Measurements from ENCODE around the gene TMC1. TPM values are rescaled to one million over a fixed set of nuclear protein-coding genes. Genes with fewer than 3 reads are reported as not detected.

Gene TMC1
- total and polyA plus RNA-seq, 4 experiments from 2014 or later, result not detected

DNA sequence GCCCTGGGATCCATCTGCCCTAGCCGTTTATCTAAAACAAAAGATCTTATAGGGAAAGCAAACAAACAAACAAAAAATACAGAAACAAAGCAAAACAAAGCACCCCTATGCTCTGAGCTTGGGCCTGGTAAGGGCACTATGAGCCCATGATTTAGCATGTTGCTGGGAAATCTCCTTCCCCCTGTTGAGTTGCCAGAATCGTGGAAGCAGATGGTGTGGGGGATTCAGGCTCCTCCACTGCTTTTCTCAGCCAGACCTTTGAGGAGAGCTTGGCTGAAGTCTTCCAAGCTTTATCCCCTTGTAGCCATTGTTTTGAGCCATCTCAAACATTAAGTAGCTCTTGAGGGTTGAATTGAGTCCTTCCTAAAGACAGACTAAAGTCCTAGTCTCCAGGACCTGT lies 29.9 kb downstream of the TMC1 start:
- no peaks in the 10 kb centered on the region for H3K9me3 ChIP-seq (ENCODE audit: control insufficient read depth in 1 of 2, low read length in 2 of 2)
- H3K4me3 ChIP-seq (ENCODE audit: low read length in 2 of 2), result no peak overlapping the region
- H3K27ac ChIP-seq (ENCODE audit: low read depth, low read length), result no peak overlapping the region
- Mint-ChIP-seq H3K9me3 (no peaks in the 10 kb centered on the region), H3K4me3 (no peak overlapping the region), H3K27me3 (no peaks in the 10 kb centered on the region), H3K27ac (no peak overlapping the region), H3K36me3 (no peaks in the 10 kb centered on the region), H3K4me1 (peaks cover 0 to 2% (median 0%) of the 10 kb centered on the region in 4 donors)
- no peaks in the 10 kb centered on the region for H3K36me3 ChIP-seq (ENCODE audit: insufficient read depth, low read length)
- no peak for DNase-seq
- intact Hi-C loops (cut with micrococcal nuclease), result no loop called here
- ChIA-PET POLR2A (ENCODE audit: partially characterized antibody) (no interaction called here), CTCF (ENCODE audit: partially characterized antibody) (no interaction called here)
- no peaks in the 10 kb centered on the region for H3K4me1 ChIP-seq (ENCODE audit: insufficient read depth, low read length)
- no peaks in the 10 kb centered on the region for H3K27me3 ChIP-seq (ENCODE audit: insufficient read depth, low read length)

DNA sequence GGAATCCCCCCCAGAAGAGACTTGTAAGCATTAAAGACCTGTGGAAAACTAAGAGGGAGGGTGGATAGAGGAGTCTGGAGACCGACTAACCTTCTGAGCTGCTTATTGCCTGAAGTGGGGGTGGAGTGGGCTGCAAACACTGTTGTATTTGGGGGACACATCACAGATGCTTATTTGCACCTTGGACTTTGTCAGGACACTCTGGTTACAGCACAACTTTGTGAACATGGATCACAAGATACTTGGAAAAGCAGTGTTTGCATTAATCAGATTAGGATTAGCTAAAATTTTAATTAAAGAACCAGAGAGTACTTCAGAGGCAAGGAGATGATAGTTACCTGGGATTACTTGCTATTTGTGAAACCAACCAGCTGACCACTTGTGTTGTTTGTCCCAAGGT lies 30.9 kb downstream of the TMC1 start:
- CTCF ChIA-PET (ENCODE audit: partially characterized antibody), result no interaction called here
- intact Hi-C loops (cut with micrococcal nuclease), result no loop called here
- POLR2A ChIA-PET (ENCODE audit: partially characterized antibody), result no interaction called here

DNA sequence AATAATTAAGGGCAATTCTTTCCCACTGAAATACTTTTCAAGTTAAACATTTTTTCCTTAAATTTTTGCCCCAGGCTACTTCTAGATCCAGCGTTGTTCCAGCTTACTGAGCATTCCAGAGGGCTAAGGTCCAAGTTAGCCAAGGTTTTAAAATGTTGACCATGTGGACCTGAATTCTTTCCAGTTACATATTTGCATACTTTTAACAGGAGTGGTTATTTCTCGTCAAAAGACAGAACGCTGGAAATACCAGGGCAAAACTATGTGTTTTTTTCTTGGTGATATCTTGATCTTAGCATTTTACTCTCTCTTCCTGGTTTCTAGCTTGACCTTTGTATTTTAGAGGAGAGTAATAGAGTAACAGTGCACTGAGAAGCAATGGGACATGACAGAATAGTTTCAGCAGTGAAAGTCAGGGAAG lies 32.8 kb downstream of the TMC1 start:
- no peak overlapping the region for H3K4me3 ChIP-seq (ENCODE audit: low read length in 2 of 2)
- Mint-ChIP-seq H3K27ac (no peak overlapping the region), H3K27me3 (no peaks in the 10 kb centered on the region), H3K4me1 (peaks cover 2 to 10% (median 6%) of the 10 kb centered on the region in 4 donors), H3K36me3 (no peaks in the 10 kb centered on the region), H3K9me3 (no peaks in the 10 kb centered on the region), H3K4me3 (no peak overlapping the region)
- POLR2A ChIA-PET (ENCODE audit: partially characterized antibody), result interaction anchor here (1.4 to 1.9 kb wide), 2 partner anchors 27 to 189 kb away, joined by 5 to 6 read pairs; partner anchors contain the start of gene ZFAND5
- no peaks in the 10 kb centered on the region for H3K36me3 ChIP-seq (ENCODE audit: insufficient read depth, low read length)
- CTCF ChIA-PET (ENCODE audit: partially characterized antibody), result interaction anchor here (1.1 kb wide), 1 partner anchor 273 kb away, joined by 3 read pairs; no protein-coding TSS in a partner anchor
- H3K9me3 ChIP-seq (ENCODE audit: control insufficient read depth in 1 of 2, low read length in 2 of 2), result no peaks in the 10 kb centered on the region
- H3K27ac ChIP-seq (ENCODE audit: low read depth, low read length), result no peak overlapping the region
- no peaks in the 10 kb centered on the region for H3K27me3 ChIP-seq (ENCODE audit: insufficient read depth, low read length)
- H3K4me1 ChIP-seq (ENCODE audit: insufficient read depth, low read length), result no peaks in the 10 kb centered on the region
- intact Hi-C loops (cut with micrococcal nuclease), result no loop called here
- DNase-seq, result no peak

More for the DNA sequence above, 30.9 kb downstream of the TMC1 start:
- H3K9me3 Mint-ChIP-seq, result no peaks in the 10 kb centered on the region
- peaks cover 0 to 2% (median under 1%) of the 10 kb centered on the region in 4 donors for H3K4me1 Mint-ChIP-seq
- no peak overlapping the region for H3K4me3 ChIP-seq (ENCODE audit: low read length in 2 of 2)
- H3K4me3 Mint-ChIP-seq, result no peak overlapping the region
- H3K36me3 ChIP-seq (ENCODE audit: insufficient read depth, low read length), result no peaks in the 10 kb centered on the region
- H3K9me3 ChIP-seq (ENCODE audit: control insufficient read depth in 1 of 2, low read length in 2 of 2), result no peaks in the 10 kb centered on the region
- no peak overlapping the region for H3K27ac Mint-ChIP-seq
- no peaks in the 10 kb centered on the region for H3K27me3 Mint-ChIP-seq
- H3K27ac ChIP-seq (ENCODE audit: low read depth, low read length), result no peak overlapping the region
- no peaks in the 10 kb centered on the region for H3K36me3 Mint-ChIP-seq
- H3K4me1 ChIP-seq (ENCODE audit: insufficient read depth, low read length), result no peaks in the 10 kb centered on the region
- no peak for DNase-seq
- H3K27me3 ChIP-seq (ENCODE audit: insufficient read depth, low read length), result no peaks in the 10 kb centered on the region

DNA sequence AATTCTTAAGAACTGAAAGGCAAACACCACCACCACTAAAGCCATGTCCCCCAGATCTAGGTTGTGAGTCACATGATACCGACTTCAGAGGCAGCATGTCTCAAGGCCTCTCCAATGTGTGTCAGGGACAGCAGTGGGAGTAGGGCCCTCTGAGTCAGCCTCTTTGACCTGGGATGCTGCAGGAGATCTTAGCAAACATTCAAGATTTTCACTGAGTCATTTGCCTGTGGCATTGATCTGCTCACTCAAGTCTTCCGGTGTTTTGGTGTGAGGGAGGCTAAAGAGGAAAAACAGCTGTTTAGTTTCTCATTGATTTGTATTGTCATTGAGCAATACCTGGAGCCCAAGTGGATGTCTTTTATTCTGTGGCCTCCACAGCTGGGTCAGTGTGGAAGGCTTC lies 36.1 kb downstream of the TMC1 start:
- H3K27me3 Mint-ChIP-seq, result no peaks in the 10 kb centered on the region
- peak overlapping the region in 2 of 7 donors; percentile 22 to 47 for H3K27ac Mint-ChIP-seq
- peaks cover 2 to 10% (median 5%) of the 10 kb centered on the region in 4 donors for H3K4me1 Mint-ChIP-seq
- no peaks in the 10 kb centered on the region for H3K9me3 ChIP-seq (ENCODE audit: control insufficient read depth in 1 of 2, low read length in 2 of 2)
- H3K4me1 ChIP-seq (ENCODE audit: insufficient read depth, low read length), result no peaks in the 10 kb centered on the region
- H3K9me3 Mint-ChIP-seq, result no peaks in the 10 kb centered on the region
- CTCF ChIA-PET (ENCODE audit: partially characterized antibody), result no interaction called here
- no peak overlapping the region for H3K27ac ChIP-seq (ENCODE audit: low read depth, low read length)
- no peaks in the 10 kb centered on the region for H3K36me3 Mint-ChIP-seq
- POLR2A ChIA-PET (ENCODE audit: partially characterized antibody), result no interaction called here
- no peak overlapping the region for H3K4me3 Mint-ChIP-seq
- DNase-seq, result no peak
- H3K27me3 ChIP-seq (ENCODE audit: insufficient read depth, low read length), result no peaks in the 10 kb centered on the region
- H3K4me3 ChIP-seq (ENCODE audit: low read length in 2 of 2), result no peak overlapping the region
- H3K36me3 ChIP-seq (ENCODE audit: insufficient read depth, low read length), result no peaks in the 10 kb centered on the region
- intact Hi-C loops (cut with micrococcal nuclease), result no loop called here

DNA sequence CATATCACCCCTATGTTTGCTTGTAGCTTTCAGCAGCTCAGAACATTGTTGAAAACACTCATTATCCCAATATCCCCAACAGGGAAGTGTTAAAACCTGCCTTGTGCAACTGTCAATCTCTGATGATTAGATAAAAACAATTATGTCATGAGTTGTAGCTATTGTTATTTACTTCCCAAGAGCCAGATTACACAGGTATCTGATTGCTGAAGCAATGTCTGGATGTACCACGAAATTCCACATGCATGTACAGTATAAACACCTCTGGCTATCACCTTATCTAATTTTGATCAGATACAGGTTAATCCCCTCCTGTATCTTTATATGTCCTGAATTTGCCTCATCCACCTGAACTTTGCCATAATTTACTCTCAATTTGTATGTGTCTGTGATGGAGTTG lies 38.7 kb downstream of the TMC1 start:
- no peaks in the 10 kb centered on the region for H3K36me3 Mint-ChIP-seq
- peaks cover 0 to 3% (median 0%) of the 10 kb centered on the region in 8 donors for H3K9me3 Mint-ChIP-seq
- H3K9me3 ChIP-seq (ENCODE audit: control insufficient read depth in 1 of 2, low read length in 2 of 2), result no peaks in the 10 kb centered on the region
- no peak overlapping the region for H3K27ac ChIP-seq (ENCODE audit: low read depth, low read length)
- H3K36me3 ChIP-seq (ENCODE audit: insufficient read depth, low read length), result no peaks in the 10 kb centered on the region
- H3K4me3 Mint-ChIP-seq, result no peak overlapping the region
- intact Hi-C loops (cut with micrococcal nuclease), result no loop called here
- no peaks in the 10 kb centered on the region for H3K27me3 ChIP-seq (ENCODE audit: insufficient read depth, low read length)
- no peak overlapping the region for H3K4me3 ChIP-seq (ENCODE audit: low read length in 2 of 2)
- H3K27me3 Mint-ChIP-seq, result no peaks in the 10 kb centered on the region
- ChIA-PET POLR2A (ENCODE audit: partially characterized antibody) (no interaction called here), CTCF (ENCODE audit: partially characterized antibody) (interaction anchor here (0.9 kb wide), 1 partner anchor 32 kb away, joined by 3 read pairs; no protein-coding TSS in a partner anchor)
- H3K4me1 ChIP-seq (ENCODE audit: insufficient read depth, low read length), result no peaks in the 10 kb centered on the region
- H3K27ac Mint-ChIP-seq, result no peak overlapping the region
- no peak for DNase-seq
- H3K4me1 Mint-ChIP-seq, result peaks cover 2 to 10% (median 5%) of the 10 kb centered on the region in 4 donors

DNA sequence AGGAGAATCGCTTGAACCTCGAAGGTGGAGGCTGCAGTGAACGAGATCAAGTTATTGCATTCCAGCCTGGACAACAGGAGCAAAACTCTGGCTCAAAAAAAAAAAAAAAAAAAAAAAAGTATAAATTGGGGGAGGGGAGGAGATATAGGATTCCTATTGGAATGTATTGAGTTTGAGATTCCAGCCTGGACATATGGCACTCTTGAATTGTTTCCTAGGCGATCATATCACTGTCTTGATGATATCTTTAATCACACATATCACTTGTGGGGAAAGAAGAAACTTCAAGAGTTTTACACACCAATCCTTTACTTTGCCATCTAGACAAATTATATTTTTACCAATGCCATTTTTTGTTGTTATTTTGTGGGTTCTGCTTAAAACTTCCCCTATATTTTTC lies 42.4 kb downstream of the TMC1 start:
- Histone ChIP-seq H3K9me3 (ENCODE audit: control insufficient read depth in 1 of 2, low read length in 2 of 2) (no peaks in the 10 kb centered on the region), H3K4me1 (ENCODE audit: insufficient read depth, low read length) (no peaks in the 10 kb centered on the region), H3K27ac (ENCODE audit: low read depth, low read length) (no peak overlapping the region), H3K27me3 (ENCODE audit: insufficient read depth, low read length) (no peaks in the 10 kb centered on the region), H3K36me3 (ENCODE audit: insufficient read depth, low read length) (no peaks in the 10 kb centered on the region), H3K4me3 (ENCODE audit: low read length in 2 of 2) (no peak overlapping the region)
- DNase-seq, result no peak
- CTCF ChIA-PET (ENCODE audit: partially characterized antibody), result interaction anchor here (0.6 kb wide), 1 partner anchor 108 kb away, joined by 3 read pairs; no protein-coding TSS in a partner anchor
- intact Hi-C loops (cut with micrococcal nuclease), result no loop called here
- H3K4me1 Mint-ChIP-seq, result no peaks in the 10 kb centered on the region
- H3K36me3 Mint-ChIP-seq, result peaks cover 0 to 3% of the 10 kb centered on the region in 2 donors
- peaks cover 0 to 6% (median 2%) of the 10 kb centered on the region in 8 donors for H3K9me3 Mint-ChIP-seq
- H3K27me3 Mint-ChIP-seq, result no peaks in the 10 kb centered on the region
- H3K27ac Mint-ChIP-seq, result no peak overlapping the region
- POLR2A ChIA-PET (ENCODE audit: partially characterized antibody), result no interaction called here
- no peak overlapping the region for H3K4me3 Mint-ChIP-seq

DNA sequence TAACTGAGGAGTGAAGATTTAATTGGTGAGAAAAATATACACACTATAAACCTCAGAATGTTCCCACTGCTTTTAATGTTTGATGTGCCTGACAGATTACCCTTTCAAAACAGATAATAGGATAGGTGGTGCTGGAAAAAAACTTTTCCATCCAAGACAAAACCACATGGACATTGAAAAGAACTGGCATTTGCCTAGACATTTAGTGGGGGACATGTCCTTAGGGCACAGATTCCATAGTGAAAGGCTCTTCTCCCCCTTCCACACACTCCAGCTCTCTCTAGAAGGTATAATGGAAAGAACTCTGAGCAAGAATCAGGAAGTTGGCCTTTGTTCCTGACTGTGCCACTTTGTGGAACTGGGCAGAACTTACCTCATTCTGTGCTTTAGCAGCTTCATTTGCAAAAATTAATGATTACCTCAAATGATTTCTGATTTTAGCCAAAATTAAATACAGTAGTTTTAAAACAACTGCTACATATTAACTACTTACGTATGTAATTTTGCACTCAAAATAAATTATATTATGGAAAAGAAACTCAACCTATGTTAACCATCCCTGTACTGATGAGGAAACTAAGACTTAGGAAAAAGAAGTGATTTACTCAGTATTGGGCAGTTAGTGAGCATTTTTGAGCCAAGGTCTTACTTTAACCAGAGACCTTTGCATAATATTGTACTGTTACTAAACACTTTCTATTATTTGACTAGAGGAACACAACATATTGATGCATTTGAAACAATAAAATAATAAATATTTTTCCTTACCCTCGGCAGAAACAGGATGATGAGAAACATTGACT lies 43.3 kb downstream of the TMC1 start:
- Histone ChIP-seq H3K4me3 (ENCODE audit: low read length in 2 of 2) (no peak overlapping the region), H3K9me3 (ENCODE audit: control insufficient read depth in 1 of 2, low read length in 2 of 2) (no peaks in the 10 kb centered on the region), H3K36me3 (ENCODE audit: insufficient read depth, low read length) (no peaks in the 10 kb centered on the region), H3K4me1 (ENCODE audit: insufficient read depth, low read length) (no peaks in the 10 kb centered on the region), H3K27ac (ENCODE audit: low read depth, low read length) (no peak overlapping the region), H3K27me3 (ENCODE audit: insufficient read depth, low read length) (no peaks in the 10 kb centered on the region)
- Mint-ChIP-seq H3K4me1 (no peaks in the 10 kb centered on the region), H3K4me3 (no peak overlapping the region), H3K36me3 (peaks cover 0 to 3% of the 10 kb centered on the region in 2 donors), H3K27ac (no peak overlapping the region), H3K9me3 (peaks cover 0 to 6% (median 2%) of the 10 kb centered on the region in 8 donors), H3K27me3 (no peaks in the 10 kb centered on the region)
- intact Hi-C loops (cut with micrococcal nuclease), result no loop called here
- no peak for DNase-seq
- ChIA-PET CTCF (ENCODE audit: partially characterized antibody) (no interaction called here), POLR2A (ENCODE audit: partially characterized antibody) (no interaction called here)

All from CD4-positive, alpha-beta memory T cell (primary cell).